HL-60 (cell line): ENCODE measurements around the gene SMCO3.

Experiments used
- GABPA ChIP-seq: IDR thresholded peaks from 2 replicates; pipeline ENCODE4 v1.6.1; 2012; ENCODE audit warnings: low read depth
- TF ChIP-seq, protein P1 (sequence below): IDR thresholded peaks from one replicate; pipeline ENCODE4 v1.5.1; 2011; ENCODE audit warnings: low read length, control low read depth, inconsistent platforms; ENCODE audit not compliant: insufficient read depth

DNA sequence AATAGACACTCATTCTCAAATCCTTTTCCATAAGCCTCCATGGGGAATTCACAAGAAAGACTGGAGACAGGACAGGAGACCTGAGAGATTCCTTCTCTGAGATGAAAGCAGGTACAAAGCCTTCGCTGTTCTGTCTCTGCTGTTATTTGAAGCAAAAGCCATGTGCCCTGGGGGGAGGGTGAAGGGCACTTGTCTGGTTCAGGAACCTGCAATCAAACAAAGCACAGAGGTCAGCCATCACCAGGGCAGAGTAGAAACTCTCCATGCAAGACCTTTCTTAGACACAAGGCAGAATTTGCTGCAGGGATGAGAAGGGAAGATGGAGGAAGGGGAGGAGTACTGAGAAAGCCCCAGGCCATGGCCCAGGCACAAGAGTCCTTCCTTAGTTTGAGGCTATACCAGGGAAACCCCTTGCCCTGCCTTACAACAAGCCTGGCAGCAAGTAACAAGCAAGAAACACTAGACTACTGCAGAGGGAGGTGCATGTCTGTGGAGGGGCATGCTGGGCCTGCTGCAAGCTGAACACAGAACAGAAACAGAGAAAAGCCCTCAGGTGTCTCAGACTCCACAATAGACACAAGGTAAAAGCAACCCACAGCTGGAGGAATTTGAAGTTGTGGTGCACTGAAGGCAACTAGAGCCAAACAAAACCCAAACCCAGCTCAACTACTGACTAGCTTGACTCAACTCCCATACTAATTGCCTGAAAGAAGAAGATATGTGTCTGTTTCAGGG lies 37.1 kb upstream of the SMCO3 start:
- TF ChIP-seq GABPA: no peak
- TF ChIP-seq, protein P1, sequence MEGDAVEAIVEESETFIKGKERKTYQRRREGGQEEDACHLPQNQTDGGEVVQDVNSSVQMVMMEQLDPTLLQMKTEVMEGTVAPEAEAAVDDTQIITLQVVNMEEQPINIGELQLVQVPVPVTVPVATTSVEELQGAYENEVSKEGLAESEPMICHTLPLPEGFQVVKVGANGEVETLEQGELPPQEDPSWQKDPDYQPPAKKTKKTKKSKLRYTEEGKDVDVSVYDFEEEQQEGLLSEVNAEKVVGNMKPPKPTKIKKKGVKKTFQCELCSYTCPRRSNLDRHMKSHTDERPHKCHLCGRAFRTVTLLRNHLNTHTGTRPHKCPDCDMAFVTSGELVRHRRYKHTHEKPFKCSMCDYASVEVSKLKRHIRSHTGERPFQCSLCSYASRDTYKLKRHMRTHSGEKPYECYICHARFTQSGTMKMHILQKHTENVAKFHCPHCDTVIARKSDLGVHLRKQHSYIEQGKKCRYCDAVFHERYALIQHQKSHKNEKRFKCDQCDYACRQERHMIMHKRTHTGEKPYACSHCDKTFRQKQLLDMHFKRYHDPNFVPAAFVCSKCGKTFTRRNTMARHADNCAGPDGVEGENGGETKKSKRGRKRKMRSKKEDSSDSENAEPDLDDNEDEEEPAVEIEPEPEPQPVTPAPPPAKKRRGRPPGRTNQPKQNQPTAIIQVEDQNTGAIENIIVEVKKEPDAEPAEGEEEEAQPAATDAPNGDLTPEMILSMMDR: no peak
